K562 (cell line): ENCODE data around the gene DRC3. TPM values are rescaled to one million over a fixed set of nuclear protein-coding genes. Genes with fewer than 3 reads are reported as not detected.

Experiments used
- ATAC-seq: fragments of 200-7000 bp; cut with Tn5 transposase; 3 replicates; pipeline ENCODE4 v1.9.1; 2020; ENCODE audit warnings: moderate library complexity
- BruUV-seq: library from RNA; stranded (reverse); fragments of 400-500 nt; replicated peaks from 2 replicates; lab custom pipeline; 2021; lab: Mats Ljungman, UMichigan
- CTCF ChIA-PET: fragments of 300-600 bp; formaldehyde crosslinking; extraction: SDS; loops from one replicate; lab custom pipeline; 2021; ENCODE audit warnings: low intra/inter-chr PET ratio; lab: Yijun Ruan, JAX
- POLR2A ChIA-PET: fragments of 300-600, 350-650 bp; sonication (Branson Sonifier 250); formaldehyde crosslinking; extraction: SDS; loops from one replicate; lab custom pipeline; 2021; ENCODE audit warnings: antibody characterized with exemption, inconsistent platforms; lab: Yijun Ruan, JAX
- DNase-seq, 4 experiments: peaks; one replicate each; pipeline versions ENCODE4 v3.0.0 to v3.0.0-alpha.2; 2011 to 2018; ENCODE audit warnings: low spot score in 3 of 4, mixed read lengths in 3 of 4; ENCODE audit errors: extremely low read depth in 1 of 4
- FAIRE-seq: peaks from 2 replicates; lab custom pipeline; 2011; peaks lifted over from hg19 to GRCh38; lab: Jason Lieb, UNC
- H2AFZ ChIP-seq: 2 replicates; pipeline ENCODE4 v1.6.0; 2011; ENCODE audit warnings: low read depth, low read length, control low read depth, inconsistent platforms
- H3K27ac ChIP-seq: fragments of 200-600 bp; 3 replicates; pipeline ENCODE4 v1.8.0; 2011; ENCODE audit warnings: low read depth, mild to moderate bottlenecking, control low read depth, inconsistent platforms, low read length, moderate library complexity, mixed read lengths; ENCODE audit errors: extremely low read depth
- H3K27me3 ChIP-seq, 2 experiments: fragments of 300-600 bp in 1 of 2; 2 replicates in 1 of 2; 3 replicates in 1 of 2; pipeline versions ENCODE4 v1.6.0 to v1.8.0; 2011; ENCODE audit warnings: inconsistent platforms in 2 of 2, low read length in 2 of 2, mild to moderate bottlenecking in 1 of 2, mixed read lengths in 1 of 2, moderate library complexity in 1 of 2; ENCODE audit not compliant: control insufficient read depth in 2 of 2, insufficient read depth in 2 of 2
- H3K36me3 ChIP-seq: fragments of 300-600 bp; 3 replicates; pipeline ENCODE4 v1.8.0; 2011; ENCODE audit warnings: mild to moderate bottlenecking, low read length, inconsistent platforms; ENCODE audit not compliant: control insufficient read depth, insufficient read depth
- H3K4me1 ChIP-seq, 2 experiments: fragments of 200-600 bp in 1 of 2; replicated peaks in 1 of 2; 2 replicates in 1 of 2; 3 replicates in 1 of 2; pipeline versions ENCODE4 v1.5.1 to v1.8.0; 2011; ENCODE audit warnings: inconsistent platforms in 2 of 2, low read length in 2 of 2, mild to moderate bottlenecking in 1 of 2, mixed read lengths in 1 of 2, moderate library complexity in 1 of 2; ENCODE audit not compliant: control insufficient read depth in 2 of 2, insufficient read depth in 2 of 2
- H3K4me2 ChIP-seq: 2 replicates; pipeline ENCODE4 v1.6.1; 2011; ENCODE audit warnings: low read length, control low read depth, inconsistent platforms, mixed read lengths; ENCODE audit not compliant: insufficient read depth
- H3K4me3 ChIP-seq: fragments of 200-600 bp; sonication (generic), shearing (Covaris generic); 2 replicates; pipeline ENCODE4 v1.5.1; 2016; ENCODE audit warnings: control low read depth, inconsistent platforms
- H3K79me2 ChIP-seq: fragments of 200-600 bp; 3 replicates; pipeline ENCODE4 v1.8.0; 2011; ENCODE audit warnings: low read length, inconsistent platforms; ENCODE audit not compliant: control insufficient read depth, insufficient read depth
- H3K9ac ChIP-seq, 2 experiments: 2 replicates each; pipeline versions ENCODE4 v1.6.0 to v1.6.1; 2011; ENCODE audit warnings: low read depth in 2 of 2, low read length in 2 of 2, control low read depth in 1 of 2, inconsistent platforms in 1 of 2, mild to moderate bottlenecking in 1 of 2, mixed read lengths in 1 of 2; ENCODE audit not compliant: insufficient read depth in 1 of 2
- H3K9me1 ChIP-seq: one replicate; pipeline ENCODE4 v1.6.0; 2011; ENCODE audit warnings: inconsistent platforms, mild to moderate bottlenecking, low read length, moderate library complexity; ENCODE audit not compliant: control insufficient read depth, insufficient read depth
- H3K9me3 ChIP-seq: replicated peaks from 2 replicates; pipeline ENCODE4 v1.5.1; 2011; ENCODE audit warnings: low read depth, low read length, inconsistent platforms; ENCODE audit not compliant: control insufficient read depth, insufficient read depth
- H4K20me1 ChIP-seq: replicated peaks from 2 replicates; pipeline ENCODE4 v1.6.1; 2011; ENCODE audit warnings: low read length, inconsistent platforms, mixed read lengths; ENCODE audit not compliant: control insufficient read depth, insufficient read depth
- BCLAF1 ChIP-seq, 2 experiments: fragments of 450-650 bp in 1 of 2; IDR thresholded peaks; 2 replicates each; pipeline ENCODE4 v1.6.1; 2011 to 2017; ENCODE audit warnings: low read depth in 2 of 2, antibody characterized with exemption in 1 of 2, borderline replicate concordance in 1 of 2, low read length in 1 of 2, mild to moderate bottlenecking in 1 of 2, mixed read lengths in 1 of 2; ENCODE audit not compliant: control insufficient read depth in 1 of 2
- PRDM10 ChIP-seq: fragments of 450-650 bp; IDR thresholded peaks from 2 replicates; pipeline ENCODE4 v1.6.1; 2018; ENCODE audit not compliant: partially characterized antibody
- WGBS: fragments of 100-300 bp; shearing (Covaris generic); methylation state at CpG from one replicate; pipeline ENCODE4 v1.1.6; 2016; ENCODE audit warnings: low coverage, mixed read lengths; ENCODE audit not compliant: insufficient coverage; ENCODE audit errors: missing lambda C conversion rate; 5-methylcytosine and 5-hydroxymethylcytosine counted together
- in situ Hi-C: fragments of 300-500 bp; cut with MboI; formaldehyde crosslinking; loops from 4 replicates; pipeline ENCODE4 v1.15.0; 2018; ENCODE audit warnings: inconsistent platforms, mixed read lengths
- intact Hi-C: fragments of 100-400 bp; cut with micrococcal nuclease; formaldehyde crosslinking; loops from 2 replicates; pipeline ENCODE4 v1.14.2; 2022
- polyA plus RNA-seq, 8 experiments: library from polyadenylated mRNA; depleted of rRNA in 4 of 8; stranded (reverse) in 5 of 8; unstranded in 3 of 8; fragments of >200 nt; fragmentation: Nextera tagmentation in 2 of 8; fragmentation: Illumina TruSeq in 1 of 8; extraction: Ambion mirVana in 2 of 8; extraction: Trizol in 1 of 8; gene quantifications; 2 replicates each; pipeline versions ENCODE4 v1.2.1 to v1.2.3, GENCODE V29; 2011 to 2014; ENCODE audit warnings: inconsistent platforms in 1 of 8, missing spikeins in 1 of 8
- total RNA-seq, 7 experiments: library from RNA; depleted of rRNA in 6 of 7; stranded (reverse); fragments of >200 nt in 6 of 7; fragmentation: Illumina TruSeq in 2 of 7; extraction: Trizol in 2 of 7; gene quantifications; 2 replicates each; pipeline versions ENCODE4 v1.2.1 to v1.2.3, GENCODE V29; 2011 to 2021; ENCODE audit warnings: low replicate concordance in 1 of 7

The DRC3 gene
- total and polyA plus RNA-seq, 9 of the 15 experiments (the other 6 are each of a cell fraction or from before 2014, with no cell fraction given) = 0.10 to 0.84 (median 0.30) TPM; not detected in 3

GRCh38 chr17:17926036-17926435 lies 46.6 kb upstream of the DRC3 start:
- H3K27me3 ChIP-seq = no peaks in the 10 kb centered on the region
- no peak overlapping the region for H3K27ac ChIP-seq
- no peaks in the 10 kb centered on the region for H3K36me3 ChIP-seq
- FAIRE-seq = no peak
- H3K9me3 ChIP-seq = no peaks in the 10 kb centered on the region
- CTCF ChIA-PET = no interaction called here
- no peak overlapping the region for H2AFZ ChIP-seq
- peaks cover 14 to 27% of the 10 kb centered on the region in 2 experiments; a peak in 4 of 5 replicates for H3K4me1 ChIP-seq
- H3K9ac ChIP-seq = no peak overlapping the region
- no peak for DNase-seq
- no peaks in the 10 kb centered on the region for H3K9me1 ChIP-seq
- BruUV-seq = no TSS peak
- 81% methylated on average over 4 of the region's 4 CpGs for WGBS
- H4K20me1 ChIP-seq = no peaks in the 10 kb centered on the region; the same call in 1 of the 2 replicates
- in situ Hi-C loops = no loop called here
- intact Hi-C loops = no loop called here
- no peak overlapping the region for H3K4me2 ChIP-seq
- H3K79me2 ChIP-seq = no peaks in the 10 kb centered on the region
- no peak for ATAC-seq
- TF ChIP-seq PRDM10 = peak; percentile 69
- TF ChIP-seq BCLAF1 (IDR thresholded peaks at IDR 0.05; ENCODE audit: borderline replicate concordance in 1 of 2, control insufficient read depth in 1 of 2, low read depth in 2 of 2, low read length in 1 of 2) = no peak
- TF ChIP-seq, all 486 proteins: peak for 1
- POLR2A ChIA-PET = interaction anchor here (0.7 to 1.0 kb wide), 2 partner anchors 9 to 15 kb away, joined by 3 read pairs; no protein-coding TSS in a partner anchor
- no peak overlapping the region for H3K4me3 ChIP-seq
